NCI-H2107 (cell line): ENCODE data around the gene CHFR.
"Not testable (repeated sequence)": the region's sequence is repeated elsewhere in the genome, so short reads cannot be mapped to it uniquely, and the experiment has no call there.

ENCODE experiments used
- DNase-seq: peaks from one replicate; lab custom pipeline; 2025; lab: John Stamatoyannopoulos, UW

CHFR gene

DNA sequence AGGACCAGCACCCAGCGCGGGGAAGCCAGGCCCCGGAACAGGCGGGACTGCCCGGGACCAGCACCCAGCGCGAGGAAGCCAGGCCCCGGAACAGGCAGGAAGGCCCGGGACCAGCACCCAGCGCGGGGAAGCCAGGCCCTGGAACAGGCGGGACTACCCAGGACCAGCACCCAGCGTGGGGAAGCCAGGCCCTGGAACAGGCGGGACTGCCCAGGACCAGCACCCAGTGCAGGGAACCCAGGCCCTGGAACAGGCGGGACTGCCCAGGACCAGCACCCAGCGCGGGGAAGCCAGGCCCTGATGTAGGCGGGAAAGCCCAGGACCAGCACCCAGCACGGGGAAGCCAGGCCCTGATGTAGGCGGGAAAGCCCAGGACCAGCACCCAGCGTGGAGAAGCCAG, 12.8 kb downstream of the CHFR start:
- DNase-seq = not testable (repeated sequence)

DNA sequence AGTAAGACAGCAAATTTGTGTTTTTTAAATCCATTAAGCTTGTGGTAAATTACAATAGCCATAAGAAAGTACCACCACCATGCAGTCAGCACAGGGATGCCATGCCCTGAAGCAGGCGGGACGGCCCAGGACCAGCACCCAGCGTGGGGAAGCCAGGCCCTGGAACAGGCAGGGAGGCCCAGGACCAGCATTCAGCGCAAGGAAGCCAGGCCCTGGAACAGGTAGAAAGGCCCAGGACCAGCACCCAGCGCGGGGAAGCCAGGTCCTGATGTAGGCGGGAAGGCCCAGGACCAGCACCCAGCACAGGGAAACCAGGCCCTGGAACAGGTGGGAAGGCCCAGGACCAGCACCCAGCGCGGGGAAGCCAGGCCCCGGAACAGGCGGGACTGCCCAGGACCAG, 13.2 kb downstream of the CHFR start:
- no peak for DNase-seq

DNA sequence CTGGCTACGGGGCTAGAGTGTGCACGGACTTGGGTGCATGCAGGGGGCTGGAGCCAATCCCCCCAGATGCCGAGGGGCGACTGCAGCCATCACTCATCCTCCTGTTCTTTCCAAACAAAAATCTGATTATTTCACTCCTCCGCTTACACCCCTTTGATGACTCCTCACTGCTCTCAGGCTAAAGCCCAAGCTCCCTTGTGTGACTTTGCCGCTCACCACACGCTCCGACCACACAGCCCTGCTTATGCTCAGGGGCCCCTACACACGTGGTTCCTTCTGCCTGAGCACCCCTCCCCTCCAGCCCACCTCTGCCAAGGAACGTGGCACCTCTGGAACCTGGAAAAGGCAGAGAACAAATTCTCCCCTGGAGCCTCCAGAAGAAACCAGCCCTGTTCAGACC, 13.7 kb downstream of the CHFR start:
- no peak for DNase-seq

DNA sequence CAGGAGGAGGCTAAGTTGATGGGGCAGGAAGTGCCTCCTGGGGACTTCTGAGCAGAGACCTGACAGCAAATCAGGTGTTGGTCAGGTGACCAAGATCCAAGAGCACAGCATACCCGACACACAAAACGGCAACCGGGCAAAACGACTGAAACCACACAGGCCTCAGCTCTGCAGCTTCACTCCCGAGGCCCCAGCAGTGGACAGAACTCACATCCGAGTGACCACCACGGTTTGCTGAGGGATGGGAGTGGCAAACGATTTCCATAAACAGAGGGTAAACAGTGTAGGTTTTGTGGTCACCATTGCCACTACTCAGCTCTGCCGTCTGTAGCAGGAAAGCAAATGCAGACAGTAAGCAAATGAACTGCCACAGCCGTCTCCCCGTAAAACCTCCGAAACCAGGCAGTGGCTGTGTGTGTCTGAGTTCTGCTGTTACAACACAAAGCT, 14.4 kb downstream of the CHFR start:
- no peak for DNase-seq

DNA sequence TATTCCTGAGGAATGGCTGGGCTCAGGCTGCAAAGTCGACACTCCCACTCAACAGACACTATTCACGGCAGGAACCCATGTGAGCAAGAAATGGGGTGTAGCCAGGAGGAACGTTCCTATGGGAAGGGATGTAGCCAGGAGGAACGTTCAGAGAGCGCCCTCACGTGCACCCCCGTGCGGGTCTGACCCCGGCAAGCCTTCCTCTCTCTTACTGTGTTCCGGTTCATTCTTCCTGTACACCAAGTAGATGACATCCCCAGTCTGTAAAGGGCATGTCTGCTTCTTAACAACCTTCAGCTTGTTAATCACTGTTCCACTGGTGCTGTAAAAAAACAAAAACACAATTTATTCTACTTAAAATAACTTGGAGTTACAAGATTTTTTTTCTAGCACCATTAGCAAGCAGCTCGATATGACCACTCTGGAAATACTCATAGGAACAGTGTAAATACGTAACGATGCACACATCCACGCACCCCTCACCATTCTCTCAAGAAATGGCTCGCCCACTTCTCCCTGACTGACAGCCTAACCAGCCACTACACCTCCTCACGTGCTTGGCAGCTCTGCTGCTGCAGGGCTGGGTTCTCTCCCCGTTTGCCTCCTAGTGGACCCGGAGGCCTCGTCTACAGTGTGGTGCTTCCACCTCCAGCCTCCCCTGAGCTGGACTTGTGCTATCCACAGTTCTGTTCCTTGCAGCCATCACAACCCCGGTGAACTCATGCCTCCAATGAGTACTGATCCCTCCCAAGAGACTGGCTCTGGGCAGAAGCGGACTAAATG, 15.1 kb downstream of the CHFR start:
- DNase-seq = no peak

DNA sequence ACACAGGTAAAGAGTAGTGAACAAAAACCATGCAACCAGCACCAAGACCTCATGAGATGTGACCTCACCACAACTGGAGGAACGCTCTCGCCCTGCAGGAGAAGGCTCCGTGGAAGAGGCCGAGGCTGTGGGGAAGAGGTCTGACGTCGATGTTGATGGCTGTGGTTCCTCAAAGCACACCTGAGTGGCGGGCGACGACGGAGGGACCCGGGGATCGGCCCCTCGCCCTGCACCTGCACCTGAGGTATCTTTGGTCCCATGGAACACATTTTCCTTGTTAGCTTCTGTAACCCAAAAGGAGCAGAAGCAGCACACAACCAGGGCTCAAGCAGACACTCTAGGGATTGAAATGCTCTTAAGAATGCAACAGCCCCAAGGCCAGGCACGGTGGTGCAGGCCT, 17.9 kb downstream of the CHFR start:
- no peak for DNase-seq

DNA sequence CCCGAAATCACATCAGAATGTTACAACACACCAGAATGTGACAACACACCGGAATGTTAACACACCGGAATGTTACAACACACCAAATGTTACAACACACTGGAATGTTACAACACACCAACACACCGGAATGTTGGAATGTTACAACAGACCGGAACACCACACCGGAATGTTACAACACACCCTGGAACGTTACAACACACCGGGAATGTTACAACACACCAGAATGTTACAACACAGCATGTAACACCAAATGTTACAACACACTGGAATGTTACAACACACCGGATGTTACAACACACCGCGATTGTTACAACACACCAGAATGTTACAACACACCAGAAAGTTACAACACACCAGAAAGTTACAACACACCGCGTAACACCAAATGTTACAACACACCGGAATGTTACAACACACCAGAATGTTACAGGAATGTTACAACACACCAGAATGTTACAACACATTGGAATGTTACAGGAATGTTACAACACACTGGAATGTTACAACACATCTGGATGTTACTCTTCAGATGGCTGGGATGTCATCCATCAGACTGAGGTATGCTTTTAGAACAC, 21.1 kb downstream of the CHFR start:
- no peak for DNase-seq

DNA sequence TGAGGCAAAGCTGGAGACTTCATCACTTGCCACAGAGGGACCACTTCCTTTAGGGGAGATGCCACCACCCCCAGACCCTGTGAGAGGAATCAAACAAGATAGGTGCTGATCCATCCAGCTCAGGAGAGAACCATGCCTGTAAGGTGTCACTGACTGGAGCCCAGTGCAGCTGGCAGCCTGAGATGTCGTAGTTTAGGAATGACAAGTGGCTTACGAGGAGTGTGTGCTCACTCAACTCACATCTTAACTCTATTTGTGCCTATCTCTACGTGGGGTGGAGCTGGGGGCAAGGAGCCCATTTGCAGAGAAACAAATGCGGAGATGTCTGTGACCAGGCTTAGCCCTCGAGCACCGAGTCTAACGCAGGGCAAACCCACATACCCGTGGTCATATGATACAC, 25.8 kb downstream of the CHFR start:
- no peak for DNase-seq

DNA sequence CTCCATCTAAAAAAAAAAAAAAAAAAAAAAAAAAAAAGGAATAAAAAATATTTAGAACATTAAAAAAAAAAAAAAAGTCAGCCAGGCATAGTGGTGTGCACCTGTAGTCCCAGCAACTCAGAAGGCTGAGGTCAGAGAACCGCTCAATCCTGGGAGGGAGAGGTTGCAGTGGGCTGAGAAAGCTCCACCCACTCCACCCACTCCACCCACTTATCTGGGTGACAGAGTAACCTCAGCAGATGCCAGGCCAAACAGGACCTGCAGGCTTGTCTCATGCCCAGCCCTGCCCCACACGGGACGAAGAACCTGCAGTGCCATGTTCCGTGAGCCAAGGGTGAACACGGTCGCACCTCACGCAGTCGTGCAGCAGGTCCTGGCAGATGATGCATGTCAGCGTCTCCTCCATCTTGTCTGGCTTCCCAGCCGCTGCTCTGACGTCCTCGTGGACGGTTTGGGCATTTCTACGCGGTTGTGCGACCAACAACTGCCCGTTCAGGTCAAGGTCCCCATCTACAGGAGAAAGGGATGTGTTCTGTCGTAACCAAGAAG, 28.6 kb downstream of the CHFR start:
- DNase-seq = no peak

DNA sequence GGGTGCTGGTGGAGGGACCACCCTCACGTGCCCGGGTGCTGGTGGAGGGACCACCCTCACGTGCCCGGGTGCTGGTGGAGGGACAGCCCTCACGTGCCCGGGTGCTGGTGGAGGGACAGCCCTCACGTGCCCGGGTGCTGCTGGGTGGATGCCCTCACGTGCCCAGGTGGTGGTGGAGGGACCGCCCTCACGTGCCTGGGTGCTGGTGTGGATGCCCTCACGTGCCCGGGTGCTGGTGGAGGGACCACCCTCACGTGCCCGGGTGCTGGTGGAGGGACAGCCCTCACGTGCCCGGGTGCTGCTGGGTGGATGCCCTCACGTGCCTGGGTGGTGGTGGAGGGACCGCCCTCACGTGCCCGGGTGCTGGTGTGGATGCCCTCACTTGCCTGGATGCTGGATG, 30.4 kb downstream of the CHFR start:
- DNase-seq = not testable (repeated sequence)

DNA sequence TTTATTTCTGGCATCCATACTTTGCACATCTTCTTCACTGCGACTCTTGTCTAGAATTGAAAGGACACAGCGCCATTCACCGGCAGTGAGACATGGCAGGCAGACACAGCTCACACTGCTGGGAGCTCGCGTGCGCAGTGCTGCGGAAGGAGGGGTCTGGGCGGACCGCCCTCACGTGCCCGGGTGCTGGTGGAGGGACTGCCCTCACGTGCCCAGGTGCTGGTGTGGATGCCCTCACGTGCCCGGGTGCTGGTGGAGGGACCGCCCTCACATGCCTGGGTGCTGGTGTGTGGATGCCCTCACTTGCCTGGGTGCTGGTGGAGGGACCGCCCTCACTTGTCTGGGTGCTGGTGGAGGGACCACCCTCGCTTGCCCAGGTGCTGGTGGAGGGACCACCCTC, 30.8 kb downstream of the CHFR start:
- no peak for DNase-seq

DNA sequence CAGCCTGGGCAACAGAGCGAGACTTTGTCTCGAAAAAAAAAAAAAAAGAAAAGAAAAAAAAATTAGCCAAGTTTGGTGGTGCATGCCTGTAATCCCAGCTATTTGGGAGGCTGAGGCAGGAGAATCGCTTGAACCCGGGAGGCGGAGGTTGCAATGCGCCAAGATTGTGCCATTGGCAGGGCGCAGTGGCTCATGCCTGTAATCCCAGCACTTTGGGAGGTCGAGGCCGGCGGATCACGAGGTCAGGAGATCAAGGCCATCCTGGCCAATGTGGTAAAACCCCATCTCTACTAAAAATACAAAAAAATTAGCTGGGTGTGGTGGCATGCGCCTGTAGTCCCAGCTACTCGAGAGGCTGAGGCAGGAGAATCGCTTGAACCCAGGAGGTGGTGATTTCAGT, 32.2 kb downstream of the CHFR start:
- DNase-seq = not testable (repeated sequence)

DNA sequence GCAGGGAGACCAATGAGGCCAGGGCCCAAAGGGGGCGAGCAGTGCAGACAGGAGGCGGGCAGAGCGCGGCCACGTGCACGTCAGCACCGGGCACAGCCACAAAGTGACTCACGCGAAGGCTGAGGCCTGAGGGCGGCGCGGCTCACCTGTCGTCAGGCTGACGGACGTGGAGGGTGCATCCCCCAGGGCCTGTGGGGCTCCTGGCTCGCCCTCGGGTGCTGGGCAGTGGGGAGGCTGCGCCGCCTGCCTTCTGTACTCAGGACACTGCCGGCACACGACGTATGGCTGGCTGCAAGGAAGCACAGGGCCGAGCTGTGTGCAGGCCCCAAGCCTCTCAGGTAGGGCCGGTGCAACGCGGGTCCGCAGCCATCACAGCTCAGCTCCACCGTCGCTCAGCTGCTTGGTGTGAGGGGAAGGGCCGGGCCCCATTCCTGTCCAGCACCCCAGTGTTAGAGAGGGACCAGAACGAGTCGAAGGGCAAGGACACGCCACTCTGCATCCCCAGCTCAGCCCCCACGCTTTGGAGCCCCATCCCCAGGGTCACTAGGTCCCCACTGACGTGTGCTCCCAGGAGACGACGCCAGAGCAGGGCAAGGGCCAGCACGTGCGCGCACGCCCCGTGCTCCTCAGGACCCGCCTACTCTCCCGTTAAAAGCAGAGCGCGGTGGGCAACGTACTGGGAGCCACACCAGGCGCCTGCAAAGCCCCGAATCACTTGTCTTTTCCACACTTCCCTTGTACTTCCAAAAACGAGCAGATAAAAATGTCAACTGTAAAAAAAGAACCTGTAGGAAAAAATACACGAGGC, 33.9 kb downstream of the CHFR start:
- no peak for DNase-seq

DNA sequence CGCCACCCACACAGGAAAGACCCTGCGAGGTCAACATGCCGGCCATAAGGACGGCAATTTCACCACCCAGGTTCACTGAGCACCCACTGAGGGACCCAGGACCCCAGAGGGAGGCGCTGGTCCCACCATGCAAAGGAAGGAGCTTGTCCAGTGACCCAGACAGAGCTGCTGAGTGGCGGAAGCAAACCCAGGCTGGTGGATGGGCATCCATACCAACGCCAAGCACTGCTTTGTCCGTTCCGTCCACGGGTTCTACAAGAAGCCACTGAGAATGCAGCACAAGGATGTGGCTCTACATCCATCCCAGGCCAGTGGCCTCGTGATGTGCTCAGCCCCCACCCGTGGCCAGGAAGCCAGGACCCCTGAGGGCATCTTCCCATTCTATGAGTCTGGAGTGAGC, 34.9 kb downstream of the CHFR start:
- no peak for DNase-seq

DNA sequence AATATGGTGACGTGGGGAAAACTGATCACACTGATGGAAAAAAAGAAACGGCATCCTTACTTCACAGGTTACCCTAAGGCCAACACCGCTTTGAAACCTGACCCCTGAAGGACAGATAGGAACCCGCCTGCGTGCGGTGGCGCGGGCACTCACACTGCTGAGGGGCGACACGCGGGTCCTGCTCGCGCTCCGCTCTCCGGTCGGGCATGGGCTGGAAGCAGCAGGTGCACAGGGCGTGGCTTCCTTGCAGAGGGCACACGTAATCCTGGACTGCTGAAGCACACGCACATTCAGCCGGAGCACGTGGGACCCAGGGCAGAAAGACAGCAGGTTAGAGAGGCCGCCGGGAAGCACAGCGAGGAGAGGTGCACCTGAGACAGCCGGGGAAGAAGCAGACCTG, 35.9 kb downstream of the CHFR start:
- DNase-seq = no peak

DNA sequence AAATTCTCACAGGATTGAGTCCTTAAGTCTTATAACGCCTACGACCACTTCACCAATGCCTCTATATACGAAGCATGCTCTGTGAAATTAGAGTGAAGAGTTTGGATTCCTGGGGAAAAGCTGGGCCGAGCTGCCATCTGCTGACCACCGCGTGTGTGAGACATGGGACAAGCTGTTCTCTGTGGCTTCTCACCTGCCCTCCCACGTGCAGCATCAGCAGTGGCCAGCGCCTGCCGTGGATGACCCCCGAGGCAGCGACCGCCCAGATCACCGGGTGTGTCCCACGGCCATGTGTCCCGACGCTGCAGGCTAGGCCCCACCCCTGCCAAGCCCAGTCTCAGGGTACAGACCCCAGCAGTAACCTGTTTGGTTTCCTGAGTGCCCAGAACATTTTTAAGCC, 37.1 kb downstream of the CHFR start:
- DNase-seq = no peak

DNA sequence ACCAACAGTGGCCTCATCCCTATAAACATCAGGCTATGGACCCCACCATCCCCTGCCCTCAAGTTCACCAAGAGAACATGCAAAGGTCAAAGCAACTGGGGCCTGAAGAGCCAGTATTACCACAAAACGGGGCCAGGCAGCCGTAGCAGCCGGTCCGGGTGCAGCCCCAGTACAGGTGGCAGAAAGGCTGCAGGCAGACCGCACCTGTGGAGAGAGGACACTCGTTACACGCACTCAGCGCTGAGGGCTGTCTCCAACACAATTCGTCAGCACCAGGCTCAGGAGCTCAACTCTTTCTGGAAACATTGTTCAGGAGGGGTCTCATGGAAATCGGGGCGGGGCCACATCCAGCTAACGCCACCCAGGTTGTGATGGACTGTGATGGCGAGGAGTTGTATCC, 38.9 kb downstream of the CHFR start:
- no peak for DNase-seq

DNA sequence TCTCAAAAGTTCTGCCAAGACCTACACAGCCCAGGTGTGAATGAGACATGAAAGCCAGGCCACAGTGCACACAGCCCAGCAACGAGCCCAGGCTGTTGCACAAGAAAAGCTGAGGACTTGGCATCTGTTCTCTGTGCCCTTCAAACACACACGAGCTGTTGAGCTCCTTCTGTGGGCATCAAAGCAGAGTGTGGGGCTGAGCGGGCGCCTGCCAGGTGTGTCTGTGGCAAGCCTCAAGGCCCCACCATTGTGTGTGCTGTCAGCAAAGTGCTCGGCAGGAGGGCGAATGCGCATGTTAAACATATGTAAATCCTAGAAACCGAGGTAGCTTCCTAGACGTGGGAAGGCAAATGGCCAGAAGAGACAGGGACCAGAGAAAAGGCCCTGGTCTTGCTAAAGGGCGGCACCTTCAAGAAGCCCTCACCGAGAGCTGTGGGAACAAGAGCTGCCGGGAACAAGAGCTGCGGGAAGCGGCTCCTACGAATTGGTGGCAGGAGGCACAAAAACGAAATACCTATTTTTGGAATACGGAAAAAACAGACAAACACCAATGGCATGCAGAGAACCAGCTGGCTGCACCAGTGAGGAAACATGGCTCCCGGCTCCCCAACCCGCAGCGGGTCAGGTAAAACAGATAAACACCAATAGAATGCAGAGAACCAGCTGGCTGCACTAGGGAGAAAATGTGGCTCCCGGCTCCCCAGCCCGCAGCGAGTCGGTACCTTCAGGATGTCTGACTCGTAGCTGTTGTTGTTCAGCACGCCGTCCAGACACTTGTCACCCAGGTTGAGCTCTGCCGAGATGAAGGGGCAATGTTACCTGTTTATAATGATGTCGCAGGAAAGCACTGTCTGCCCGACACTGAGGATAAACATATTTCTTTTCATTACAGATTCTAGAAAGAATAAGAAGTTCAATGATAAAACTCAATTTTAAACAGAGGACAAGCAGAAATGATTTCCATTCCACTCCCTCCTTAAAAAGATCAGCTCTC, 39.7 kb downstream of the CHFR start:
- DNase-seq = no peak

DNA sequence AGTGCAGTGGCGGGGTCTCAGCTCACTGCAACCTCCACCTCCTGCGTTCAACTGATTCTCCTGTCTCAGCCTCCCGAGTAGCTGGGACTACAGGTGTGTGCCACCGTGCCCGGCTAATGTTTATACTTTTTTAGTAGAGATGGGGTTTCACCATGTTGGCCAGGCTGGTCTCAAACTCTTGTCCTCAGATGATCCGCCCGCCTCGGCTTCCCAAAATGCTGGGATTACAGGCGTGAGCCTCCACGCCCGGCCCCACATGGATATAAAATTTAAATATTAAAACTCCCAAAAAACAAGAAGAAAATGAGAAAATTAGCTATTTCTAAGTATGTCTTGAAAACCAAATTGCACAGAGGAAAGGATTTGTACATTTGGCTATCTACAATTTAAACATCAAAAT, 42.7 kb downstream of the CHFR start:
- DNase-seq = not testable (repeated sequence)

DNA sequence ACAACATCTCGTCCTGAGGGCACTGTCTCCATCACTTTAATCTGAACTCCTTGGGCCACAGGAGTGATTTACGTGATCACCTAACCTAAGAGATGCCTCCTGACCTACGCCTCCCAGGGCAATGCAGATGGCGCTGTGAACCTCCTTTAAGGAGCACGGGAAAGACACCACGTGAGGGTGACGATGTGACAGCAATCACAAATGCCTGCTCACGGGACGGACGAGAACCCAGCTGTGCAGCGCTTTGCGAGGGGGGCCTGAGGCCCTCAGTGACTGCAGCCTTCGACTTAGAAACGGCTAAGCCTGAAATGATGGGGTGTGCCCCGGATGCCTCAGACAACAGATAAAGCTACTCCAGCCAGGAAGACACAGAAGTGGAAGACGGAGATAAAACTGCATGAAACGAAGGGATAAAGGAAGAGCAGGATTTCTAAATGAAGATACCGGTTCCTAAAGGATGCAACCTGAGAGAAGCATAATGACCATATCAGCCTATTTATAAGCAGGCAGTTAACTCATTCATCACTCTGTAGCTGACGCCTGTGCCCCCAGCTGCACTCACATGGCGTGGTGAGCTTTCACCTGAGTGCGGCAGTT, 44.9 kb downstream of the CHFR start:
- no peak for DNase-seq

DNA sequence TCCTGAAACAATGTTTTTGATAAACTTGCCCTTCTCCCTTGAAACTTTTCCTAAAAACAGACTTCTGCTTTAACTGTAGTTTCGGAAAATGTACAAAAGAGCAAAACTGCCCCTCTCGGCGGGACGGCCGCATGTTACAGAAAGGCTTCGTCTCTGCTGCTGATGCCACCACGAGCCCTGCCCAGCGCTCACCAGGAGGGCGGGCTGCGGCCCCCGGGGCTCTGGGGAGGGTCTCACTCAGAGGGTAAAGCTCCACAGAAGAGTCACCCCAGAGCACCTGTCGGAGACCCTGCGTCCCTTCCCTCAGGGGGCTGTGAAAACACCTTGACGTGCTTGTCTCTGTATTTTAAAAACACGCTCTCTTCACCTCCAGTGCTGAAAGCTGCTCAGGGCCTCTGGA, 46.3 kb downstream of the CHFR start:
- DNase-seq = no peak
